Mesendoderm (in vitro differentiated cells): ENCODE measurements around the gene SMIM44. TPM values are rescaled to one million over a fixed set of nuclear protein-coding genes. Genes with fewer than 3 reads are reported as not detected.
"Not testable (repeated sequence)": the region's sequence is repeated elsewhere in the genome, so short reads cannot be mapped to it uniquely, and the experiment has no call there.

ENCODE experiments used
- DNase-seq: peaks from one replicate; pipeline ENCODE4 v3.0.0; 2013
- H2AK5ac ChIP-seq: 2 replicates; pipeline ENCODE4 v1.6.1; 2013; ENCODE audit warnings: low read length, inconsistent platforms
- H2BK120ac ChIP-seq: 2 replicates; pipeline ENCODE4 v1.6.1; 2013; ENCODE audit warnings: low read depth, mild to moderate bottlenecking, low read length, moderate library complexity, mixed read lengths
- H2BK15ac ChIP-seq: replicated peaks from 2 replicates; pipeline ENCODE4 v1.6.1; 2013; ENCODE audit warnings: low read depth, mild to moderate bottlenecking, moderate library complexity
- H2BK5ac ChIP-seq: 2 replicates; pipeline ENCODE4 v1.6.1; 2013; ENCODE audit warnings: low read length, inconsistent platforms
- H3K18ac ChIP-seq: 2 replicates; pipeline ENCODE4 v1.6.1; 2013; ENCODE audit warnings: mild to moderate bottlenecking, low read length, mixed read lengths
- H3K23ac ChIP-seq: one replicate; pipeline ENCODE4 v1.6.1; 2013; ENCODE audit warnings: low read length
- H3K27ac ChIP-seq: 2 replicates; pipeline ENCODE4 v1.5.1; 2013; ENCODE audit warnings: low read depth, mild to moderate bottlenecking, inconsistent platforms, low read length, moderate library complexity
- H3K27me3 ChIP-seq: 2 replicates; pipeline ENCODE4 v1.6.1; 2013; ENCODE audit warnings: low read length, control low read depth, mild to moderate bottlenecking, inconsistent platforms; ENCODE audit not compliant: insufficient read depth, poor library complexity
- H3K36me3 ChIP-seq: 2 replicates; pipeline ENCODE4 v1.6.1; 2013; ENCODE audit warnings: low read length, inconsistent platforms; ENCODE audit not compliant: control insufficient read depth, insufficient read depth
- H3K4ac ChIP-seq: one replicate; pipeline ENCODE4 v1.6.1; 2013; ENCODE audit warnings: low read depth, mild to moderate bottlenecking, low read length, moderate library complexity
- H3K4me1 ChIP-seq: 2 replicates; pipeline ENCODE4 v1.6.1; 2013; ENCODE audit warnings: low read depth, low read length, inconsistent platforms; ENCODE audit not compliant: control insufficient read depth
- H3K4me2 ChIP-seq: 2 replicates; pipeline ENCODE4 v1.6.1; 2013; ENCODE audit warnings: low read length
- H3K4me3 ChIP-seq: 2 replicates; pipeline ENCODE4 v1.5.1; 2013; ENCODE audit warnings: mild to moderate bottlenecking, low read length
- H3K56ac ChIP-seq: one replicate; pipeline ENCODE4 v1.6.1; 2013; ENCODE audit warnings: low read length
- H3K79me1 ChIP-seq: 2 replicates; pipeline ENCODE4 v1.6.1; 2013; ENCODE audit warnings: low read length, inconsistent platforms
- H3K79me2 ChIP-seq: 2 replicates; pipeline ENCODE4 v1.6.1; 2013; ENCODE audit warnings: mild to moderate bottlenecking, low read length; ENCODE audit not compliant: control insufficient read depth, insufficient read depth
- H3K9ac ChIP-seq: 2 replicates; pipeline ENCODE4 v1.6.1; 2013; ENCODE audit warnings: low read length, inconsistent platforms
- H4K5ac ChIP-seq: one replicate; pipeline ENCODE4 v1.6.1; 2013; ENCODE audit warnings: low read length
- H4K8ac ChIP-seq: one replicate; pipeline ENCODE4 v1.6.1; 2013; ENCODE audit warnings: low read depth, mild to moderate bottlenecking, control low read depth, low read length, moderate library complexity
- WGBS: extraction: QIAGEN DNeasy Blood & Tissue Kit; methylation state at CpG from one replicate; pipeline ENCODE4 v1.1.7; 2013; ENCODE audit warnings: low lambda C conversion rate, missing lambda C conversion rate; ENCODE audit not compliant: insufficient coverage; ENCODE audit errors: extremely low coverage; 5-methylcytosine and 5-hydroxymethylcytosine counted together
- polyA plus RNA-seq, 2 experiments: library from polyadenylated mRNA; stranded (reverse); fragments of 200-250 nt; gene quantifications; one replicate each; pipeline ENCODE4 v1.2.3, GENCODE V29; 2013

Gene SMIM44
- not detected for polyA plus RNA-seq (2013, experiment 1 of 2)
- polyA plus RNA-seq (2013, experiment 2 of 2) = not detected

- H4K5ac ChIP-seq = no peak within 1 kb of the TSS
- no peak within 1 kb of the TSS for H3K4me3 ChIP-seq
- no peak within 1 kb of the TSS for H2AK5ac ChIP-seq
- H3K4me1 ChIP-seq = peaks cover 2% of the 10 kb centered on the region
- peak within 1 kb of the TSS; percentile 10 for H3K4ac ChIP-seq
- H2BK120ac ChIP-seq = no peak within 1 kb of the TSS
- H3K36me3 ChIP-seq = no peaks in the 10 kb centered on the region
- no peak within 1 kb of the TSS for H3K23ac ChIP-seq
- no peak for DNase-seq
- H2BK15ac ChIP-seq = no peak within 1 kb of the TSS
- no peak within 1 kb of the TSS for H4K8ac ChIP-seq
- whole genome bisulfite sequencing = no CpG with 5 or more reads among the region's 33 CpGs
- H3K79me2 ChIP-seq = no peaks in the 10 kb centered on the region
- no peak within 1 kb of the TSS for H2BK5ac ChIP-seq
- H3K4me2 ChIP-seq = no peak within 1 kb of the TSS
- H3K79me1 ChIP-seq = no peaks in the 10 kb centered on the region
- no peaks in the 10 kb centered on the region for H3K27me3 ChIP-seq
- H3K56ac ChIP-seq = peak within 1 kb of the TSS; percentile 42
- H3K9ac ChIP-seq = no peak within 1 kb of the TSS
- H3K18ac ChIP-seq = no peak within 1 kb of the TSS
- H3K27ac ChIP-seq = peak within 1 kb of the TSS; percentile 14
These were observed at the start of gene SMIM44 for GRCh38 chr19:3483226-3483628. Gene SMIM44, minus strand, starts transcription at chr19:3483441. Its CDS starts 38 bp downstream, at chr19:3483403.

GRCh38 chr19:3533033-3533432, 49.8 kb upstream of the SMIM44 start:
- H3K56ac ChIP-seq = no peak overlapping the region
- H2AK5ac ChIP-seq = no peak overlapping the region
- no peak overlapping the region for H2BK5ac ChIP-seq
- H3K4me3 ChIP-seq = no peak overlapping the region
- H3K27me3 ChIP-seq = no peaks in the 10 kb centered on the region
- no peak overlapping the region for H3K9ac ChIP-seq
- no peak overlapping the region for H2BK15ac ChIP-seq
- DNase-seq = no peak
- no peaks in the 10 kb centered on the region for H3K79me1 ChIP-seq
- H3K4me1 ChIP-seq = no peaks in the 10 kb centered on the region
- no peak overlapping the region for H3K27ac ChIP-seq
- no peak overlapping the region for H3K4ac ChIP-seq
- peaks cover 8% of the 10 kb centered on the region for H3K36me3 ChIP-seq
- no peaks in the 10 kb centered on the region for H3K79me2 ChIP-seq
- H4K5ac ChIP-seq = no peak overlapping the region
- H3K18ac ChIP-seq = no peak overlapping the region
- H3K4me2 ChIP-seq = no peak overlapping the region
- H2BK120ac ChIP-seq = no peak overlapping the region
- no CpG with 5 or more reads among the region's 17 CpGs for WGBS
- H4K8ac ChIP-seq = no peak overlapping the region
- no peak overlapping the region for H3K23ac ChIP-seq

DNA sequence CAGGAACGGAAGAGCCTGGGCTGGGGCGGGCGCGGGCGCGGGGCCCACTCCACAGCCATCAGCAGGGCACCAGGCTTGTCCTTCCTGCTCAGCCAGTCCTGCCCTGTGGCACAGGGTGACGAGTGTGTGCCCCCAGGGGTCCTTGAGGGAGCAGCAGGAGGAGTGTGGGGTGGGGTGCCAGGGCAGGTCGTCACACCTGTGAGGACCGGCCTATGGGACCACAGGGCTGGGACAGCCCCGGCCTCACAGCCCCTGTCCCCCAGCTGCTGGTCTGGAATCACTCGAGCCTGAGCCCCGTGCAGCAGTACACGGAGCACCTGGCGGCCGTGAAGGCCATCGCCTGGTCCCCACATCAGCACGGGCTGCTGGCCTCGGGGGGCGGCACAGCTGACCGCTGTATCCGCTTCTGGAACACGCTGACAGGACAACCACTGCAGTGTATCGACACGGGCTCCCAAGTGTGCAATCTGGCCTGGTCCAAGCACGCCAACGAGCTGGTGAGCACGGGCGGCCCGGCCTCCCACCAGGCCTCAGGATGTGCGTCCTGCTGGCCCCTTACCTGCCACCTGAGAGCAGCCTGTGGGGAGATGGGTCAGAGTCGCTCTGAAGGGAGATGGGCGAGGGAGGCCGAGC, 49.0 kb upstream of the SMIM44 start:
- WGBS = no CpG with 5 or more reads among the region's 33 CpGs
- Histone ChIP-seq H3K4ac (no peak overlapping the region), H3K27me3 (no peaks in the 10 kb centered on the region), H2BK5ac (no peak overlapping the region), H2BK15ac (no peak overlapping the region), H2BK120ac (no peak overlapping the region), H3K23ac (no peak overlapping the region), H3K9ac (no peak overlapping the region), H3K4me1 (no peaks in the 10 kb centered on the region), H3K36me3 (peaks cover 8% of the 10 kb centered on the region), H3K18ac (no peak overlapping the region), H3K27ac (no peak overlapping the region), H3K79me1 (no peaks in the 10 kb centered on the region), H4K5ac (no peak overlapping the region), H2AK5ac (no peak overlapping the region), H4K8ac (no peak overlapping the region), H3K79me2 (no peaks in the 10 kb centered on the region), H3K56ac (no peak overlapping the region), H3K4me3 (no peak overlapping the region), H3K4me2 (no peak overlapping the region)
- DNase-seq = no peak

DNA sequence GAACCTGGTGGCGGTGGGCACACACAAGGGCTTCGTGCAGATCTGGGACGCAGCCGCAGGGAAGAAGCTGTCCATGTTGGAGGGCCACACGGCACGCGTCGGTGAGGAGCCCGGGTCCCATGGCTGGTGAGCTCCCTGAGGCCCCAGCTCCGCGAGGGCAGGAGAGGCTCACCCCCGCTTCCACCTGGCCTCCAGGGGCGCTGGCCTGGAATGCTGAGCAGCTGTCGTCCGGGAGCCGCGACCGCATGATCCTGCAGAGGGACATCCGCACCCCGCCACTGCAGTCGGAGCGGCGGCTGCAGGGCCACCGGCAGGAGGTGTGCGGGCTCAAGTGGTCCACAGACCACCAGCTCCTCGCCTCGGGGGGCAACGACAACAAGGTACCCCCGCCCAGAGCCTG, 48.5 kb upstream of the SMIM44 start:
- H4K5ac ChIP-seq = no peak overlapping the region
- H3K4ac ChIP-seq = no peak overlapping the region
- no peak overlapping the region for H3K18ac ChIP-seq
- H2AK5ac ChIP-seq = no peak overlapping the region
- no peak overlapping the region for H3K23ac ChIP-seq
- WGBS = no CpG with 5 or more reads among the region's 29 CpGs
- no peak overlapping the region for H2BK5ac ChIP-seq
- no peaks in the 10 kb centered on the region for H3K79me1 ChIP-seq
- DNase-seq = no peak
- no peaks in the 10 kb centered on the region for H3K27me3 ChIP-seq
- H3K4me2 ChIP-seq = no peak overlapping the region
- H3K56ac ChIP-seq = no peak overlapping the region
- no peak overlapping the region for H3K9ac ChIP-seq
- peaks cover 13% of the 10 kb centered on the region for H3K36me3 ChIP-seq
- no peak overlapping the region for H2BK15ac ChIP-seq
- H3K4me1 ChIP-seq = no peaks in the 10 kb centered on the region
- no peak overlapping the region for H2BK120ac ChIP-seq
- no peak overlapping the region for H3K27ac ChIP-seq
- no peaks in the 10 kb centered on the region for H3K79me2 ChIP-seq
- H3K4me3 ChIP-seq = no peak overlapping the region
- H4K8ac ChIP-seq = no peak overlapping the region

GRCh38 chr19:3530389-3530788, 47.1 kb upstream of the SMIM44 start:
- H3K4me2 ChIP-seq = no peak overlapping the region
- H3K27ac ChIP-seq = no peak overlapping the region
- no peak overlapping the region for H2BK15ac ChIP-seq
- no peaks in the 10 kb centered on the region for H3K4me1 ChIP-seq
- no peak for DNase-seq
- H4K8ac ChIP-seq = no peak overlapping the region
- H3K79me1 ChIP-seq = no peaks in the 10 kb centered on the region
- H3K4me3 ChIP-seq = no peak overlapping the region
- no peak overlapping the region for H3K56ac ChIP-seq
- peaks cover 10% of the 10 kb centered on the region for H3K36me3 ChIP-seq
- no peak overlapping the region for H2AK5ac ChIP-seq
- H3K18ac ChIP-seq = no peak overlapping the region
- no peak overlapping the region for H2BK5ac ChIP-seq
- H3K4ac ChIP-seq = no peak overlapping the region
- no peaks in the 10 kb centered on the region for H3K27me3 ChIP-seq
- no peak overlapping the region for H4K5ac ChIP-seq
- H3K9ac ChIP-seq = no peak overlapping the region
- no CpG with 5 or more reads among the region's 12 CpGs for WGBS
- no peak overlapping the region for H3K23ac ChIP-seq
- no peaks in the 10 kb centered on the region for H3K79me2 ChIP-seq
- no peak overlapping the region for H2BK120ac ChIP-seq

- not testable (repeated sequence) for H3K27ac ChIP-seq, H2BK120ac ChIP-seq, H3K4me3 ChIP-seq, H3K79me1 ChIP-seq, DNase-seq, H3K4ac ChIP-seq, H3K23ac ChIP-seq, H3K79me2 ChIP-seq, H3K36me3 ChIP-seq, H4K5ac ChIP-seq, H3K4me2 ChIP-seq, H3K18ac ChIP-seq, H3K4me1 ChIP-seq, H2BK15ac ChIP-seq, H3K9ac ChIP-seq, H3K27me3 ChIP-seq, H3K56ac ChIP-seq, H2AK5ac ChIP-seq, H2BK5ac ChIP-seq, H4K8ac ChIP-seq
- no CpG with 5 or more reads among the region's 7 CpGs for WGBS
These were observed 46.1 kb upstream of the SMIM44 start for GRCh38 chr19:3529299-3529698.
